Panc1 (cell line): ENCODE measurements around the gene PDE3B.

Experiments used
- CTCF ChIP-seq: fragments of 450-650 bp; IDR thresholded peaks from 2 replicates; pipeline ENCODE4 v1.5.1; 2017; ENCODE audit warnings: mild to moderate bottlenecking
- POLR2AphosphoS5 ChIP-seq: IDR thresholded peaks from 2 replicates; pipeline ENCODE4 v1.6.1; 2012; ENCODE audit warnings: mild to moderate bottlenecking, low read depth, low read length, moderate library complexity
- REST ChIP-seq, 2 experiments: IDR thresholded peaks; 2 replicates each; pipeline ENCODE4 v1.6.1; 2011 to 2012; ENCODE audit warnings: low read depth in 2 of 2, control low read depth in 1 of 2, low read length in 1 of 2, mild to moderate bottlenecking in 1 of 2, moderate library complexity in 1 of 2; ENCODE audit not compliant: insufficient read depth in 1 of 2
- SIN3A ChIP-seq: IDR thresholded peaks from 2 replicates; pipeline ENCODE4 v1.6.1; 2012; ENCODE audit warnings: low read depth, mild to moderate bottlenecking, low read length, moderate library complexity, borderline replicate concordance; ENCODE audit not compliant: insufficient read depth
- TCF7L2 ChIP-seq: IDR thresholded peaks from 2 replicates; pipeline ENCODE4 v1.6.1; 2011; ENCODE audit warnings: mild to moderate bottlenecking, low read depth, low read length, inconsistent platforms

GRCh38 chr11:14764179-14764578, 120.6 kb downstream of the PDE3B start:
- TF ChIP-seq CTCF (no peak), TCF7L2 (no peak), POLR2AphosphoS5 (no peak), SIN3A (no peak), REST (IDR thresholded peaks at IDR 0.05; ENCODE audit: insufficient read depth in 1 of 2, low read depth in 2 of 2, low read length in 1 of 2) (no peak)
